Upper lobe of right lung (tissue), 1 donor: ENCODE measurements around the gene TAF8. TPM values are rescaled to one million over a fixed set of nuclear protein-coding genes. Genes with fewer than 3 reads are reported as not detected.

Source experiments
- ATAC-seq: fragments of 200-7000 bp; cut with Tn5 transposase; one replicate; pipeline ENCODE4 v1.9.1; 2020; ENCODE audit warnings: mild to moderate bottlenecking, moderate library complexity
- DNase-seq: peaks from one replicate; pipeline ENCODE4 v3.0.0-alpha.2; 2020
- H3K27ac ChIP-seq: fragments of 200-600 bp; one replicate; pipeline ENCODE4 v1.8.0; 2022
- H3K27me3 ChIP-seq: fragments of 200-600 bp; one replicate; pipeline ENCODE4 v1.8.0; 2022; ENCODE audit warnings: mild to moderate bottlenecking
- H3K36me3 ChIP-seq: fragments of 200-600 bp; one replicate; pipeline ENCODE4 v1.8.0; 2022
- H3K4me1 ChIP-seq: fragments of 200-600 bp; one replicate; pipeline ENCODE4 v1.8.0; 2022
- H3K4me3 ChIP-seq: fragments of 200-600 bp; one replicate; pipeline ENCODE4 v1.8.0; 2022; ENCODE audit warnings: mild to moderate bottlenecking
- H3K9me3 ChIP-seq: fragments of 200-600 bp; one replicate; pipeline ENCODE4 v1.8.0; 2022
- CTCF ChIP-seq: fragments of 200-600 bp; IDR thresholded peaks from one replicate; pipeline ENCODE4 v1.8.0; 2022; ENCODE audit warnings: antibody characterized with exemption
- intact Hi-C: fragments of 100-400 bp; cut with DNase I; formaldehyde crosslinking; loops from one replicate; pipeline ENCODE4 v1.11.0; 2022
- total RNA-seq: library from RNA; stranded (reverse); fragmentation: NEBNext Ultra II Directional; extraction: Animal tissue kit (Norgen Biotek cat#: 25700); gene quantifications from one replicate; pipeline ENCODE4 v1.2.1, GENCODE V29; 2021
- donor health status: DM: no; HTN: yes; CAD: no; lungs with severe emphysema.

The TAF8 gene
- total RNA-seq, 1 donor from 2014 or later = 31.1 TPM

GRCh38 chr6:42010185-42010891 lies 40.0 kb upstream of the TAF8 start:
- Histone ChIP-seq H3K36me3 (no peaks in the 10 kb centered on the region), H3K4me3 (no peak overlapping the region), H3K27ac (peak overlapping the region; percentile 7), H3K4me1 (peaks cover 44% of the 10 kb centered on the region), H3K27me3 (no peaks in the 10 kb centered on the region), H3K9me3 (no peaks in the 10 kb centered on the region)
- peak; percentile 77 for ATAC-seq
- intact Hi-C loops = no loop called here
- no peak for TF ChIP-seq CTCF
- peak; percentile 45 for DNase-seq

DNA sequence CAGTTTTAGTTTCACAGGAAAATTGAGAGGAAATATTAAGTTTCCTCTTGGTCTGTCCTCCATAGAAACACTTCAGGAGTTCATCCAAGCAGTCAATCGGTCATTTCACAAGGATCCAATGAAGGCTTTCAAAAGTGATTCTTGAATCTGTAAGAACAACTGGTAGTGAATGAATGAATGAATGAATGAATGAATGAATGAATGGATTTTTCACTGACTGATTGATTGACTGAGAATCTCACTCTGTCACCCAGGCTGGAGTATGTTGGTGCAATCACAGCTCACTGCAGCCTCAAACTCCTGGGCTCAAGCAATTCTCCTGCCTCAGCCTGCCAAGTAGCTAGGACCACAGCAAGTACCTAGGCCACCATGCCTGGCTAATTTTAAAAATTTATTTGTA lies 39.4 kb upstream of the TAF8 start:
- no peak overlapping the region for H3K27ac ChIP-seq
- intact Hi-C loops = no loop called here

GRCh38 chr6:42012501-42013133 lies 37.7 kb upstream of the TAF8 start:
- Histone ChIP-seq H3K4me3 (no peak overlapping the region), H3K27ac (no peak overlapping the region), H3K36me3 (no peaks in the 10 kb centered on the region), H3K9me3 (no peaks in the 10 kb centered on the region), H3K4me1 (peaks cover 35% of the 10 kb centered on the region), H3K27me3 (no peaks in the 10 kb centered on the region)
- intact Hi-C loops = no loop called here
- DNase-seq (peak; percentile 7), ATAC-seq (no peak)
- no peak for TF ChIP-seq CTCF

More for the DNA sequence above, 39.4 kb upstream of the TAF8 start:
- peaks cover 41% of the 10 kb centered on the region for H3K4me1 ChIP-seq
- no peak overlapping the region for H3K4me3 ChIP-seq
- ATAC-seq = no peak
- no peak for TF ChIP-seq CTCF
- DNase-seq = peak; percentile 6
- no peaks in the 10 kb centered on the region for H3K36me3 ChIP-seq
- no peaks in the 10 kb centered on the region for H3K9me3 ChIP-seq
- no peaks in the 10 kb centered on the region for H3K27me3 ChIP-seq

DNA sequence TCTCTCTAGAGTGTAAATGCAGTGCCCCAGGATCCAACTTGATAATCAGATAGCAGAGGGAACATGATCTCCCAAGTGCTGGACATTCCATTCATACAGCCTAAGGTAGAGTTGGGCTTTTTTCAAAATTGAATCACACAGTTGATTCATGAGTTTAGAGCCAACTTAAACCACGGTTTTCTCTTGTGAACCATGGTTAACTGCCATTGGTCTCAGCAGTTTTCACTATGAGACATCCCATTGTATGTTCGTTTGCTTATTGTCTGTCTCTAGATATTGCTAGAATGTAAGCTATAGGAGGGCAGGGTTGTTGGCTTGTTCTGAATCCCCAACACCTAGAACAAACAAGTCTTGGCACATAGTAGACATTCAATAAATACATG lies 37.2 kb upstream of the TAF8 start:
- Histone ChIP-seq H3K4me3 (no peak overlapping the region), H3K27ac (no peak overlapping the region), H3K36me3 (no peaks in the 10 kb centered on the region), H3K9me3 (no peaks in the 10 kb centered on the region), H3K4me1 (peaks cover 30% of the 10 kb centered on the region), H3K27me3 (no peaks in the 10 kb centered on the region)
- no peak for DNase-seq
- ATAC-seq = no peak
- intact Hi-C loops = no loop called here
- no peak for TF ChIP-seq CTCF

GRCh38 chr6:42017021-42017643 lies 33.2 kb upstream of the TAF8 start:
- intact Hi-C loops = no loop called here
- no peak for TF ChIP-seq CTCF
- H3K27ac ChIP-seq = no peak overlapping the region
- H3K27me3 ChIP-seq = no peaks in the 10 kb centered on the region
- DNase-seq = no peak
- H3K36me3 ChIP-seq = no peaks in the 10 kb centered on the region
- H3K9me3 ChIP-seq = no peaks in the 10 kb centered on the region
- H3K4me1 ChIP-seq = peaks cover 9% of the 10 kb centered on the region
- ATAC-seq = peak; percentile 39
- no peak overlapping the region for H3K4me3 ChIP-seq
